ENCODE measurements around the gene CAPSL.

CAPSL gene

DNA sequence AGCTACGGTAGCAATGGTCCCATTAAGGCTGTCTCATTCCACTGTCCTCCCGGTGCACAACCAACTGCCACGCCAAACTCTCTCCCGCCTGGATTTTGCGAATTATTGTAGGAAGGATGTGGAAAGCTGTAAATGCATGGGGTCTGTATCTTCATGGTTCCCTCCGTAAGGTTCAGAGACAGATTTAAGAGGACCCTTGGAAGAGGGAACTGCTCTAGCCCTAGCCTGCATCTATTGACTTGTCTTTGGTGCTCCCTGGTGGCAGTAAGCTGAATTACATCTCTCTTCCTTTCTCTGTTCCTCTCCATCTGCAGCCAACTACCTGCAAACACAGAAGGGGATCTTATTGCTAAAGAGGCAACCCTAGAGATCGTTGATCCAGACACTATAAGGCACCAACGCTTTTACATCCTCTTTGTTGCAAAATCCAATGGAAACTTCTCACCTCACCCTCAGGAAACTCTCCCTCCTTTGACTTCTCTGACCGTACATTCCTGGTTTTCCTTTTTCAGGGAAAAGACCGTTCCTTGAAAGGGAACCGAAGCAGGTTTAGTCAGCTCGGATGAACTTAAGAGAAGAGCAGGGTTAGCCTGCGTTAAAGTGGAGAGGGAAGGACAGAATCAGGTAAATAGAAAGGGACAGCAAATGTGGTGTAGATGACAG, 11.9 kb downstream of the CAPSL start:
- Histone ChIP-seq H3K27me3 (ENCODE audit: low read depth, low read length) (peaks cover 8% of the 10 kb centered on the region; the same call in 1 of the 2 replicates), H3K9ac (ENCODE audit: low read length) (no peak overlapping the region), H4K20me1 (ENCODE audit: insufficient read depth, low read length) (no peaks in the 10 kb centered on the region), H3K4me1 (ENCODE audit: low read length) (no peaks in the 10 kb centered on the region), H3K36me3 (replicated peaks; ENCODE audit: low read depth, low read length) (no peaks in the 10 kb centered on the region), H2AFZ (ENCODE audit: low read depth, low read length) (no peak overlapping the region), H3K79me2 (ENCODE audit: low read length) (no peaks in the 10 kb centered on the region), H3K4me3 (ENCODE audit: low read length) (no peak overlapping the region), H3K4me2 (ENCODE audit: low read length) (no peak overlapping the region), H3K27ac (ENCODE audit: low read length) (no peak overlapping the region), H3K9me3 (ENCODE audit: insufficient read depth, low read length) (no peaks in the 10 kb centered on the region)
- TF ChIP-seq, protein P1, sequence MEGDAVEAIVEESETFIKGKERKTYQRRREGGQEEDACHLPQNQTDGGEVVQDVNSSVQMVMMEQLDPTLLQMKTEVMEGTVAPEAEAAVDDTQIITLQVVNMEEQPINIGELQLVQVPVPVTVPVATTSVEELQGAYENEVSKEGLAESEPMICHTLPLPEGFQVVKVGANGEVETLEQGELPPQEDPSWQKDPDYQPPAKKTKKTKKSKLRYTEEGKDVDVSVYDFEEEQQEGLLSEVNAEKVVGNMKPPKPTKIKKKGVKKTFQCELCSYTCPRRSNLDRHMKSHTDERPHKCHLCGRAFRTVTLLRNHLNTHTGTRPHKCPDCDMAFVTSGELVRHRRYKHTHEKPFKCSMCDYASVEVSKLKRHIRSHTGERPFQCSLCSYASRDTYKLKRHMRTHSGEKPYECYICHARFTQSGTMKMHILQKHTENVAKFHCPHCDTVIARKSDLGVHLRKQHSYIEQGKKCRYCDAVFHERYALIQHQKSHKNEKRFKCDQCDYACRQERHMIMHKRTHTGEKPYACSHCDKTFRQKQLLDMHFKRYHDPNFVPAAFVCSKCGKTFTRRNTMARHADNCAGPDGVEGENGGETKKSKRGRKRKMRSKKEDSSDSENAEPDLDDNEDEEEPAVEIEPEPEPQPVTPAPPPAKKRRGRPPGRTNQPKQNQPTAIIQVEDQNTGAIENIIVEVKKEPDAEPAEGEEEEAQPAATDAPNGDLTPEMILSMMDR (IDR thresholded peaks at IDR 0.05; ENCODE audit: low read depth, low read length) = peak; percentile 67
- TF ChIP-seq EZH2phosphoT487 (IDR thresholded peaks at IDR 0.05; ENCODE audit: low read depth) = no peak

DNA sequence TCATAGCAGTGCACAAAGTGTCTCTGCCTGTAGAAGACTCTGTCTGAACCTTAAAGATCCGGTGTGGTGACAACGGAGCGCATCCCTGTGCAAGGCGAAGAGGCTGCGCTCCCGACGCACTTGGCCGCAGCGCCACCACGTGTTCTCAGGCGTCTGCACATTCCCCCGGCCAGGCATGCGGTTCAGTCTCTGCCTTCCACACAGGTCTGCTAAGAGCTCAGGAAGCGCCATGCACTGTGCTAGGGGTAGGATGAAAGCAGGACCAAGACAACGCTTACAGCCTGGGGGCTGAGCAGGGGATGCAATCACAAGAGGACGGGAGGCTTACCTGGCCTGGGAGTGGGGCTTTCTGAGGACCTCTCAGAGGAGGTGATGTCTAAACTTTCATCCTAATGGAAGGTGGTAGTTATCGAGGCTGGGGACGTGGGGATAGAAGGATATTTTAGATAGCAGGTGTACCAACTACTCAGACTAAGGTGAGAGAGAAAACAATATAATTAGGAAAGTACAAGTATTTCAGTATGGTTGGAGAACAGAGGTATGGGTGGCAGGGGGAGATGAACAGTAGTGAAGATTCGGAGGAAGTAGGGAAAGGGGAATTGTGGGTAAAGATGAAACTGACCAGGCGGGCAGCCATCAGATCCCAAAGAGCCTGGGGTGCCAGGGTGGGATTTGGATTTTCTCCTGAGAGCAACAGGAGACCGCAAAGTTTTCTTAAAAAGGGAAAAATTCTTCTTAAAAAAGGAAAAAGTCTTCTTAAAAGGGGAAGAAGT, 13.3 kb downstream of the CAPSL start:
- H3K4me1 ChIP-seq (ENCODE audit: low read length) = no peaks in the 10 kb centered on the region
- H4K20me1 ChIP-seq (ENCODE audit: insufficient read depth, low read length) = no peaks in the 10 kb centered on the region
- H3K4me2 ChIP-seq (ENCODE audit: low read length) = no peak overlapping the region
- H3K79me2 ChIP-seq (ENCODE audit: low read length) = no peaks in the 10 kb centered on the region
- no peaks in the 10 kb centered on the region for H3K9me3 ChIP-seq (ENCODE audit: insufficient read depth, low read length)
- no peak overlapping the region for H3K27ac ChIP-seq (ENCODE audit: low read length)
- H3K27me3 ChIP-seq (ENCODE audit: low read depth, low read length) = peaks cover 8% of the 10 kb centered on the region; the same call in 1 of the 2 replicates
- no peak overlapping the region for H2AFZ ChIP-seq (ENCODE audit: low read depth, low read length)
- no peaks in the 10 kb centered on the region for H3K36me3 ChIP-seq (replicated peaks; ENCODE audit: low read depth, low read length)
- TF ChIP-seq, protein P1 (IDR thresholded peaks at IDR 0.05; ENCODE audit: low read depth, low read length) = no peak
- no peak for TF ChIP-seq EZH2phosphoT487 (IDR thresholded peaks at IDR 0.05; ENCODE audit: low read depth)
- no peak overlapping the region for H3K4me3 ChIP-seq (ENCODE audit: low read length)
- H3K9ac ChIP-seq (ENCODE audit: low read length) = no peak overlapping the region

DNA sequence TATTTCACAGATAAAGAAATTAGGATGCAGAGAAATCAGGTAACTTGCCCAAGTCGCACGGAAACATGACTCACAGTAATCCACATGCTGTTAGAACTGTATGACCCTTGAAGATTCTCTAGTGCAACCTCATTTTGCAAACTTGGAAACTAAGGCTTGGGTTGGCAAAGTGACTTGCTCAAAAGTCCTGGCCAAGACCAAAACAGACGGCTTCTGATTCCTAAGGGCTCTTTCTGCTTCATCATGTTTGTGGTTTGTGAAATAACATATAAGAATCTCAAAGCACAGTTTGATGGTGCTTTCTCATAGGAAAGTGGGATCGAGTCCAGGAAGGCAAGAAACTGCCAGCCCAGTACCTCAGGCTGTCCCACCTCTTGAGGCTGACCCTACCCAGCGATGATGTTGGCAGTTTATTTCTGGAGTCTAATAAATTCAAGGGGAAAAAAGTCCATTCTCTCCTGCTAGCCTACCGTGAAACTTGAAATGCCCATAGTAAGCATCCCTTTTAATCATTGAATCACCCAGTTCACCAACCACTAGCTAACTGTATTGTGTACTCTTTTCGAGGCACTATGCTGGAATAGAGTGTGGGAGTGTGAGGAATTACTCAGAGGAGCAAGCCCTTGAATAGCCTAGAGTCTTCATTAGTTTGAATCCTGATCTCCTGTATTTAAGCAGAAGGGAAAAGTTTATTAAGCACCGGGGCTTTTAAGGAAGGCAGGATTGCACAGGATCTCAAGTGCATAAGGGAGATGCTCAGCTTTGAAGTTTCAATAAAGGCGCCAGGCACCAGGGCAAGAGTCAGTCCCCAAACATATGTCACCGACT, 14.1 kb downstream of the CAPSL start:
- Histone ChIP-seq H3K27me3 (ENCODE audit: low read depth, low read length) (peaks cover 8% of the 10 kb centered on the region; the same call in 1 of the 2 replicates), H2AFZ (ENCODE audit: low read depth, low read length) (no peak overlapping the region), H3K4me3 (ENCODE audit: low read length) (no peak overlapping the region), H4K20me1 (ENCODE audit: insufficient read depth, low read length) (no peaks in the 10 kb centered on the region), H3K4me2 (ENCODE audit: low read length) (no peak overlapping the region), H3K9ac (ENCODE audit: low read length) (no peak overlapping the region), H3K27ac (ENCODE audit: low read length) (no peak overlapping the region), H3K36me3 (replicated peaks; ENCODE audit: low read depth, low read length) (no peaks in the 10 kb centered on the region), H3K4me1 (ENCODE audit: low read length) (no peaks in the 10 kb centered on the region), H3K79me2 (ENCODE audit: low read length) (no peaks in the 10 kb centered on the region), H3K9me3 (ENCODE audit: insufficient read depth, low read length) (no peaks in the 10 kb centered on the region)
- no peak for TF ChIP-seq EZH2phosphoT487 (IDR thresholded peaks at IDR 0.05; ENCODE audit: low read depth)
- TF ChIP-seq, protein P1 (IDR thresholded peaks at IDR 0.05; ENCODE audit: low read depth, low read length) = no peak

DNA sequence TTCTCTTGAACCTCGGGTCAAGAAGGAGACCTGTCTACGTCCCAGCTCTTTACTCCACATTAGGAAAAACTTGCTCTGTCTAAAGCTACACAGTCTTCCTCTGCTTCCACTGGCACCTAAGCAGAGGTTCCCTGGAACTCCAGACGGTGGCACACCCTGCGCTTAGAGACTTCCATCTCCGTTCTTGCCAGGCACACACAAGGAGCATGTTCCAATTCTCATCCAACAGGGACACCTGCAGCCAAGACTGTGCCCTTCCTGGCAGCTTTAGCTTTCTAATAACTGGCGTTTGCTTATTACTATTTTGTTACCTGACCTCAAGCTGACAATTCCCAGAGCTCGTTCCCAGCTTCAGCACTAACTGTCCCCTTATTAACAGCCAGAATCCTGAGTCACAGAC, 16.0 kb downstream of the CAPSL start:
- H3K4me2 ChIP-seq (ENCODE audit: low read length) = no peak overlapping the region
- no peak overlapping the region for H3K4me3 ChIP-seq (ENCODE audit: low read length)
- no peaks in the 10 kb centered on the region for H4K20me1 ChIP-seq (ENCODE audit: insufficient read depth, low read length)
- H3K27ac ChIP-seq (ENCODE audit: low read length) = no peak overlapping the region
- H3K27me3 ChIP-seq (ENCODE audit: low read depth, low read length) = no peaks in the 10 kb centered on the region
- no peak overlapping the region for H2AFZ ChIP-seq (ENCODE audit: low read depth, low read length)
- no peaks in the 10 kb centered on the region for H3K4me1 ChIP-seq (ENCODE audit: low read length)
- H3K79me2 ChIP-seq (ENCODE audit: low read length) = no peaks in the 10 kb centered on the region
- no peaks in the 10 kb centered on the region for H3K9me3 ChIP-seq (ENCODE audit: insufficient read depth, low read length)
- TF ChIP-seq, protein P1 (IDR thresholded peaks at IDR 0.05; ENCODE audit: low read depth, low read length) = no peak
- no peak overlapping the region for H3K9ac ChIP-seq (ENCODE audit: low read length)
- no peaks in the 10 kb centered on the region for H3K36me3 ChIP-seq (replicated peaks; ENCODE audit: low read depth, low read length)

All from OCI-LY3 (cell line).